DMS79 treated with DMSO at 0.1 percent for 48 hours (cell line): ENCODE results near the gene TPX2.
A peak's percentile ranks its signal among the peaks of the same experiment; 100 is the strongest.

Experiments
- DNase-seq: peaks from one replicate; lab custom pipeline; 2025; lab: John Stamatoyannopoulos, UW

The TPX2 gene, protein sequence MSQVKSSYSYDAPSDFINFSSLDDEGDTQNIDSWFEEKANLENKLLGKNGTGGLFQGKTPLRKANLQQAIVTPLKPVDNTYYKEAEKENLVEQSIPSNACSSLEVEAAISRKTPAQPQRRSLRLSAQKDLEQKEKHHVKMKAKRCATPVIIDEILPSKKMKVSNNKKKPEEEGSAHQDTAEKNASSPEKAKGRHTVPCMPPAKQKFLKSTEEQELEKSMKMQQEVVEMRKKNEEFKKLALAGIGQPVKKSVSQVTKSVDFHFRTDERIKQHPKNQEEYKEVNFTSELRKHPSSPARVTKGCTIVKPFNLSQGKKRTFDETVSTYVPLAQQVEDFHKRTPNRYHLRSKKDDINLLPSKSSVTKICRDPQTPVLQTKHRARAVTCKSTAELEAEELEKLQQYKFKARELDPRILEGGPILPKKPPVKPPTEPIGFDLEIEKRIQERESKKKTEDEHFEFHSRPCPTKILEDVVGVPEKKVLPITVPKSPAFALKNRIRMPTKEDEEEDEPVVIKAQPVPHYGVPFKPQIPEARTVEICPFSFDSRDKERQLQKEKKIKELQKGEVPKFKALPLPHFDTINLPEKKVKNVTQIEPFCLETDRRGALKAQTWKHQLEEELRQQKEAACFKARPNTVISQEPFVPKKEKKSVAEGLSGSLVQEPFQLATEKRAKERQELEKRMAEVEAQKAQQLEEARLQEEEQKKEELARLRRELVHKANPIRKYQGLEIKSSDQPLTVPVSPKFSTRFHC

GRCh38 chr20:31738729-31739549 lies at the start of gene TPX2:
TPX2 (plus strand) TSS chr20:31739290; CDS start chr20:31757477, 18,187 bp downstream.
- peak; percentile 99 for DNase-seq

GRCh38 chr20:31690124-31690666 lies 48.9 kb upstream of the TPX2 start:
- no peak for DNase-seq

DNA sequence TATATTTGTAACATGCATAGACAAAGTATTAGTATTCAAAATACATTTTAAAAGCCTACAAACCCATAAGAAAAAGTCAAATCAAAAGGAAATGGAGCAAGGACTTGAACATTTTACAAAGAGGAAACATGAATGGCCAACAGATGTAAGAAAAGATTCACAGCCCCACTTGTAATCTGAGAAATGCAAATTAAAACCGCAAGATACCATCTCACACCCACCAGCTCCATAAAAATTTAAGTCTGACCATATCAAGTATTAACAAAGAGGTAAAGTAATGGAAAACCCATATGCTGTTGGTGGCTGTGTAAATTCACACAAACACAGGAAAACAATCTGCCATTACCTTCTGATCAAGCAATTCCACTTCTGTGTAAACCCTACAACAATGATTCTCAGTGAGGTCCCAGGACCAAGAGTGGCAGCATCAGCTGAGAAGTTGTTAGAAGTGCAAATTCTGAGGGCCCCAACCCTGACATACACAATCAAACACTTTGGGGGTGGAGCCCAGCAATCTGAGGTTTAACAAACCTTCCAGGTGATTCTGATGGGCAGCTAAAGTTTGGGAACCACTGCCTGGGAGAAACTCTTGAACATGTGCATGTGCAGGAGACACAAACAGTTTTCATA lies 47.3 kb upstream of the TPX2 start:
- peak; percentile 28 for DNase-seq

GRCh38 chr20:31693402-31693801 lies 45.7 kb upstream of the TPX2 start:
- no peak for DNase-seq

- DNase-seq = peak; percentile 41
Observed at GRCh38 chr20:31693987-31694661, 45.0 kb upstream of the TPX2 start.

DNA sequence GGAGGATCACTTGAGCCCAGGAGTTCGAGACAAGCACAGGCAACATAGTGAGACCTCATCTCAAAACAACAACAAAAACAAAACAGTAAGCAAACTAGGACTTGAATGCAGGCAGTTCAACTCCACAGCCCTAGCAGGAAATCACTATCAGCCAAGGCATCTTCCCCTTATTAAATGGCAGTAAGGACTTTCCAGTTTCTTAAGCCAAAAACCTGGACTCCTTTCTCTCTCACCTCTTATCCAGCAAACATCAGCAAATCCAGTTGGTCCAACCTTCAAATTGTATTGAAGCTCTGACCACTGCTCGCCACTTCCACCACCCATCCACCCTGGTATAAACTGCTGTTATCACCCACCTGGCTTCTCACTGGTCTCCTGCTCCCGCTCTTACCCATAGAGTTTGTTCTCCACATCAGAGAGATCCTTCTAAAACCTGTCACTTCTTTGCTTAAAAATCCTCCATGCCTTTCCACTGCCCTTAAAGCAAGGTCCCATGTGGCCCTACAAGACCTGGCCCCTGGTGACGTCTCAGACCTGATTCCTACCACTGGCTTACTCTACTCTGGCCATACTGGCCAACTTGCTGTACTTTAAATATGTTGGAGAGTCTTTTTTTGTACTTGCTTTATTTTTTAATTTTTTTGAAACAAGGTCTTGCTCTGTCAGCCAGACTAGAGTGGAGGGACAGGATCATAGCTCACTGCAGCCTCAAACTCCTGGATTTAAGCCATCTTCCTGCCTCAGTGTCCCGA lies 44.1 kb upstream of the TPX2 start:
- DNase-seq = no peak

- DNase-seq = no peak
Observed at GRCh38 chr20:31695849-31696804, 43.0 kb upstream of the TPX2 start.

- no peak for DNase-seq
Observed at GRCh38 chr20:31698243-31698802, 40.8 kb upstream of the TPX2 start.

DNA sequence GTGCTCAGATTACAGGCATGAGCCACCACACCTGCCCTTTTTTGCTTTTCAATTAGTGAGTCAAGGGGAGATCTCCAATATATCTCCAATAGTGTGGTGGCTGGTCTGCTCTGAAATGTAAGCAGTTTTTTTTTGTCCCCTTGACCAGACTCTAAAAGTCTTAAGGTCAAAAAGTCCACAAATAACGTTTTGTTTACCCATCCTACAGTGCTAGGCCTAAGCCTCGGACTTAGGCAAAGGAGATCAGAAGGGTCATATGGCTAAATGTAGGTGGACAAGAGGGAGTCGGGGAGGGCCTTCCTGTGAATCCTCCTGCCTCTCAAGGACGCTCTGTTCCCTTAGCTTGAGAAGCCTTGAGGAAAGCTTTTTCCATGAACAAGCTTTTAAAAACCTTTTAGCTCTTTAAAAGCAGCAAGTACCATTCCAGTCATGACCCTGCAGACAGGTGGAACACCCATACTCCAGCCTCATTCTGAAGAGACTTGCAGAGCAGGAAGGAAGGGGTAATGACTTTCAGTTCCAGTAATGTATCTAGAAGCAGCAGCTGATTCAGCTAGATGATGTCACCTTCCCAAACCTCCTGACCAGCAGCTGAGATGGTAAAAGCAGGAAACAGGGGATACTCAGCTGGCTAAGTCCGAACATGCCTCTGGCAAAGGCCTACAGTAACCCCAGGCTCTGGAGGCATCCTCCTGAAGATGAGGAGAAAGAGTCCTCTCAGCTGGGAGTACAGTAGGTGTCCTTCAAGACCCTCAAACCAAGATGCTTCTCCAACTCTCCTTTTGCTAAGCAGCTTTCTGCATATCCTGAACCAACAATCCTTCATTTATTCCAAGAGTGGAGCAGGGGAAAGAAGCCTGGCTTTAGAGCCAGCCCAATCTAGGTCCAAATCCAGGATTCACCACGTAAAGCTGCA lies 40.0 kb upstream of the TPX2 start:
- peak; percentile 98 for DNase-seq

GRCh38 chr20:31699801-31700728 lies 39.0 kb upstream of the TPX2 start:
- DNase-seq = no peak

DNA sequence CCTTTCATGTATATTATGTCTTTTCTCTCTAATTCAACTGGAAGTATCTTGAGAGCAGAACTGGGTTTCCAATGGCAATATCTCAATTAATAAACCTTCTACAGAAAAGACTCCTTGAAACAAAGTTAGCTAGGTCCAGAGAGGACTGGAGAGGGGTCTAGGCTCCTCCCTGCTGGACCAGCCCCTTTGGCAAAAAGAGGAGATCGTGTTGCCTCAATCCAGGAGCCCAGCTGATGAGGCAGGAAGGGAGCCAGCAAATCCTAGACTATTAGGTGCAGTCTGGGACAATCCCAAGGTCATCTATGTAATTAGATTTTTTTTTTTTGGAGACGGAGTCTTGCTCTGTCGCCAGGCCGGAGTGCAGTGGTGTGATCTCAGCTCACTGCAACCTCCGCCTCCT lies 38.3 kb upstream of the TPX2 start:
- no peak for DNase-seq

DNA sequence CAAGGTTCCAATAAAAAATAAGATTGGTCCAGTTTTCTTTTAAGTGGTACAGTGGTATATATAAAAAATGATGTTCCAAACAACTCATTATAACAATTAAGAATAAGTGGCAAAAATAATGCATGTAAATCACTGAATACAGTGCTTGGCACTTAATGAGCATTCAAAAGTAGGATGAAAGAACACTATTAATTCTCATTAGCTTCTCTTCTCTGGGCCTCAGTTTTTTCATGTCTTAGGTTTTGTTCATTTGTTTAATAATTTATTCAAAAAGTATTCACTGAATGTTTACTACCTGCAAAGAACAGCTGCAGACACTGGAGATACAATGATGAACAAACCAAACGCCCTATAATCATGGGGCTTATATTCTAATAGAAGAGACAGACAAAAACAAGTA lies 37.5 kb upstream of the TPX2 start:
- no peak for DNase-seq

DNA sequence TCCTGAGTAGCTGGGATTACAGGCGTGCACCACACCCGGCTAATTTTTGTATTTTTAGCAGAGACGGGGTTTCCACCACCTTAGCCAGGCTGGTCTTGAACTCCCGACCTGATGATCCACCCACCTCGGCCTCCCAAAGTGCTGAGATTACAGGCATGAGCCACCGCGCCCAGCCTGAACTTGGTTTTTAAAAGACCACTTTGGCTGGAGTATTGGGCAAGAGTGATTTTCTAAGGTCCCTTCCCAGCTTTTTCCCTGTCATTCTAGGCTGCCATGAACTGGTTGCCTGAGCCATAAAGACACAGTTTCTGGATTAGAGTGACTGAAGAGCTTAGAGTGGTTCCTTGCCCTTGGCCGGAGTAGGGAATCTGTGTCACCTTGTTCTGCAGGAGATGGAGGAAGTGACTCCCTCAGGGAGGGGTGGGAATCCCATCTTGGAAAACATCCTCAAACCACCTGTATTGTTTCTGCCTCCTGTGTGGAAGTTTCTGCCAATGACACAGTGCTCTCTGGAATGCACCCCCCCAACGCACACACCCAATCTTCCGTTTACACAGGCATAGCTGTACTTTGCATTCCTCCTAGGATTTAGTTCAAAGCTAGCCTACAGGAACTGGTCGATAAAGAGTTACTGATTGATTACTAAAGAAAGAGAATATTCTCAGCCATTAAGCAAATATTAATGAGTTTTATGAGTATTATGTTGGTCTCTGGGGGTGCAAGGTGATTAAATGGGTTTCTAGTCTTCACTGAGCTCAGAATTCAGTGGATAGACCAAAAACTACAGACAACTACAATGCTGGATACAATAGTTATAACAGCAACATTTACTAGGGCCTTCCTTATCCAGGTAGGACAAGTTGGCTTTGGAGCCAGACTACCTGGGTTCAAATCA lies 34.6 kb upstream of the TPX2 start:
- DNase-seq = no peak

- DNase-seq = no peak
Observed at GRCh38 chr20:31705191-31705590, 33.9 kb upstream of the TPX2 start.
